ENCODE results near the gene FBXL13.
"Not testable (repeated sequence)": the region's sequence is repeated elsewhere in the genome, so short reads cannot be mapped to it uniquely, and the experiment has no call there.

The FBXL13 gene

GRCh38 chr7:102843850-102844249, 230.7 kb downstream of the FBXL13 start:
- no peak for DNase-seq

GRCh38 chr7:102842284-102842683, 232.3 kb downstream of the FBXL13 start:
- no peak for DNase-seq

DNA sequence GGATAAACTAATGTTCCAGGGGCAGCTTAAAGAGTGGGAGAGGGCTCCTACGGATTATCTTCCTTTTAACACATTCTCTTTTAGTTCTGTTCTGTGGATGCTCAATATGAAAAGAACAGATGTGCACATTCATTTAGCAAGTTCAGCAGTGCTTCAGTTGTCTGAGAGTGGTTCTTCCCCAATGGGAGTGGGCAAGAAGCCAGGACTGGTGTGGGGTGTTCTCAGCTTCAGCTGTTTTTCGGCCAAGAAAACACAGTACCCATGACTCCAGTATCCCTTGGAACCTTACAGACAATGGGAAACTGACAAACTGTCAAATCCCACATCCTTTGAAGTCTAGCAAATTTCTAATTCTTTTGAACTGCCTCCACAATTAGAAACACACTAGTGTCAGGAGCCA, 233.3 kb downstream of the FBXL13 start:
- DNase-seq, result no peak

- DNase-seq, result no peak
Observed at GRCh38 chr7:102840404-102840803, 234.2 kb downstream of the FBXL13 start.

- DNase-seq, result not testable (repeated sequence)
Observed at GRCh38 chr7:102838572-102839101, 236.0 kb downstream of the FBXL13 start.

GRCh38 chr7:102837802-102838201, 236.8 kb downstream of the FBXL13 start:
- no peak for DNase-seq

GRCh38 chr7:102836977-102837376, 237.6 kb downstream of the FBXL13 start:
- DNase-seq, result no peak

DNA sequence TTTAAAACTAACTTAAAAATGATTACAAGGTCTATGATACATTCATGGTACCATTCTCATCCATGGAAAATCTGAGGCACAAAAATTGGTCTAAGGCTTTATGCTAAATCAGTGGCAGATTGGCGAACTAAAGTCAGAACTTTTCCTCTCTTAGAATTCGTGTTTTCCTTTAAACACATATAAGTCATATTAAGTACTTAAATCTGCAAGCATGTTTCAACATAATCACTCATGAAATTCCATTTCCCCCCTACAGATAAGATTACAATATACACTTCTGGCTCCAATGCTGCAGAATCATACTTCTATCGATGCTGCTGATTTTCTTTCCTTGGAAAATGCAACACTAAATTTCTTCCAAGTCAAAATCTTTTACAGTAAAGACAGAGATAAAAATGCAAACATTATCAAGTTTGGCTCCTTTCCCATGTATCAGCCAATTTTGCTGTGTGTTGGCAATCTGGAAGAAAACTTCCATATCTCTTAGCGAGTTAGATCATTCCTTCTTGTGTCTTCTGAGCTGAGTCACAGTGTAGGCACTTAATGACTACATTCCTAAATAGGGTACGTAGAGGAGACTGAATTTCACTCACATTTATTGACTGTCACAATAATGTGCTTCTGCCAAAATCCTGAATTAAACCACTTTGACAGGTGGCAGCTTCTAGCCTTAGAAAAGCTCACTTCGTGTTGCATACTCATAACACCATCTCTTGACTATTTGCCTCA, 238.2 kb downstream of the FBXL13 start:
- no peak for DNase-seq

DNA sequence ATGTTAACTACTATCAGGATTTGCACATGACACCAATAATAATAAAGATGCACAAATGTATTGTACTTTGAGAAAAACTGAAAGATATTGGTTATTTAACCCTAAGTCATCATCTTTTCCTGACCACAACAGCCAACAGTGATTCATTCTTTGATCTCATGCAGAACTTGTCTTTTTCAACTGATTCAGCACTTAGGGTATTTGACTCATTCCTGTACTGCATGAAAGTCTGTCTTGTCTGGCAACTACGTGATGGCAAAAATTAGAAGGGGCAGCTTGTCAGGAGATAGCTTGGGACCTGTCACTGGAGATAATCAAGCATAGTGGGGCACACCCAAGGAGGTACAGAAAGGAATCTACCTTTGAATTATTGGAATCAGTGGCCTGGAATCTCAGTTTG, 239.6 kb downstream of the FBXL13 start:
- DNase-seq, result no peak

- DNase-seq, result no peak
Observed at GRCh38 chr7:102834466-102834865, 240.1 kb downstream of the FBXL13 start.

- no peak for DNase-seq
Observed at GRCh38 chr7:102833343-102833742, 241.3 kb downstream of the FBXL13 start.

- no peak for DNase-seq
Observed at GRCh38 chr7:102832674-102833073, 241.9 kb downstream of the FBXL13 start.

DNA sequence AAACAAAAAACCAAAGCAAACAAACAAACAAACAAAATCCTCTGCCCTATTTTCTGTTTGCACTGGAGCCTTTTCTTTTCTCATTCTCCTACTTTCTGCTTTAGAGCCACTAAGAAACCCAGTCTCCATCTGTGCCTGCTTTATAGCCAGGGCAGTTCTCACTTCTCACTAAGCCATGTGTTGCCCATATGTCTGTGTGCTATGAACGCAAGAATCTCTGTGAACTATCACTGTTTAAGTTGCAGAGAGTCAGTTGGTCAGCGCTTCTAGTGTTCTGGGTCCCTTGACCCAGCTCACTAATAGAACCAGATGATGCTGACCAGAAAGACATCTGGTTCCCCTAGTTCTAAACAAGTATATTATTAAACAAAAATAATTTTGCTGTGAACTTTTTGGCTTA, 244.4 kb downstream of the FBXL13 start:
- no peak for DNase-seq

DNA sequence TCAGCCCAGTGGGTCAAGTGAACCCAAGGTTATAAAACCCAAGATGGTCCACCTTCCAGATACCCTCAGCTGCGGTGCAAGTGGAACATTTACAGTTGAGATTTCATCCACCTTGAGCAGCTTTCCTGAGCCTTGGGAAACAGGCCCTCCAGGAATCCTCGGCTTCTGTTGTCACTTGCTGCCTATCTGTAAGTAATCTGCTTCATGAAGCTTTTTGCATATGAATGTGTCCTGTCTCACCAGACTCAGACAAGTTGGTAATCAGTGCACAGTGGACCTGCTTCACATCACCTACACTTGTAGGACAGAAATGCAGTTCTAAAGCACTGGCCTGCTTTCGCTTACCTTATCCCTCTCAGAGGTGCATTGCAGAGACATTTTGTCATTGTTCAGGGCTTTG, 245.5 kb downstream of the FBXL13 start:
- no peak for DNase-seq

- DNase-seq, result no peak
Observed at GRCh38 chr7:102828286-102828685, 246.3 kb downstream of the FBXL13 start.

GRCh38 chr7:102823390-102824119, 251.0 kb downstream of the FBXL13 start:
- DNase-seq, result no peak

- no peak for DNase-seq
Observed at GRCh38 chr7:102821994-102822747, 252.4 kb downstream of the FBXL13 start.

GRCh38 chr7:102819151-102819550, 255.4 kb downstream of the FBXL13 start:
- DNase-seq, result no peak

GRCh38 chr7:102817616-102818573, 256.7 kb downstream of the FBXL13 start:
- DNase-seq, result no peak

DNA sequence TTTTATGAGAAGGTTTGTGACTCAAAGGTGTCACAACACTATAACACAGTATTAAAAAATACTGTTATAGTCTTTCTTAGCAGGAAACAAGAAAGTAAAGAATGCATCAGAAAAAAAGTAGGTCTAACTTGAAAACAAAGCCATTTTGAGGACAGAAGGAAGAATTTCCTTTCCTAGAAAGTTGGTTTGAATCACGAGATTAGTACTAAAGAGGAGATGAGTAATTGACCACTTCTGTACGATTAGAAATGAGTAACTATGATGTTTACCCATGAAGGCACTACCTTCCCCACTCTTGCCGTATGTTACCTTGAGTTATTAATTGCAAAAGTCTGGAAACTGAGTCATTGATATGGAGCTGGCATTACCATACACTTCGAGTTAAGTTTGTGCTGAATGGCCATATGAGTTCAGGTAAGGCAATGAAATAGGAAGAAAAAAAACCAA, 260.5 kb downstream of the FBXL13 start:
- DNase-seq, result no peak

- DNase-seq, result no peak
Observed at GRCh38 chr7:102813191-102814024, 261.2 kb downstream of the FBXL13 start.

All from activated naive CD4-positive, alpha-beta T cell treated with Interleukin-2 at 50 U/mL for 16 hours (primary cell).